Testis (tissue), 2 donors: Measurements from ENCODE around the gene POPDC3.
"Not testable (repeated sequence)": the region's sequence is repeated elsewhere in the genome, so short reads cannot be mapped to it uniquely, and the experiment has no call there.

Experiments used
- CTCF ChIP-seq, 3 experiments: fragments of 450-650 bp in 2 of 3; fragments of 200-600 bp in 1 of 3; sonication (generic) in 1 of 3; IDR thresholded peaks; one replicate each; pipeline ENCODE4 v1.5.1; 2016 to 2019; ENCODE audit warnings: antibody characterized with exemption in 3 of 3, mild to moderate bottlenecking in 2 of 3, moderate library complexity in 1 of 3
- POLR2A ChIP-seq: fragments of 450-650 bp; IDR thresholded peaks from one replicate; pipeline ENCODE4 v1.6.1; 2017; ENCODE audit warnings: antibody characterized with exemption, mild to moderate bottlenecking, moderate library complexity

- not testable (repeated sequence) for TF ChIP-seq POLR2A; CTCF (IDR thresholded peaks at IDR 0.05)
Measured at GRCh38 chr6:105221219-105221618, 41.4 kb upstream of the POPDC3 start.
